ENCODE results near the gene MYL7. TPM values are rescaled to one million over a fixed set of nuclear protein-coding genes. Genes with fewer than 3 reads are reported as not detected.

The MYL7 gene
- polyA plus RNA-seq, 1 of the 3 experiments (the other 2 are of a cell fraction): not detected

- Histone ChIP-seq H3F3A (replicated peaks; ENCODE audit: insufficient read depth) (peaks cover 3% of the 10 kb centered on the region), H3K27ac (ENCODE audit: low read depth in 2 of 2, low read length in 1 of 2) (peak overlapping the region in 1 of 2 experiments; percentile 67; a peak in 2 of 4 replicates), H3K79me2 (ENCODE audit: insufficient read depth) (no peaks in the 10 kb centered on the region), H3K27me3 (ENCODE audit: insufficient read depth) (peaks cover 5% of the 10 kb centered on the region; the same call in 1 of the 2 replicates), H2AFZ (ENCODE audit: low read depth) (peak overlapping the region; percentile 39; the same call in 1 of the 2 replicates), H3K9me3 (no peaks in the 10 kb centered on the region), H3K36me3 (replicated peaks in 1 of 2; ENCODE audit: control insufficient read depth in 1 of 2, insufficient read depth in 2 of 2, low read length in 1 of 2) (no peaks in the 10 kb centered on the region), H3K4me3 (ENCODE audit: low read depth in 2 of 2, low read length in 1 of 2) (no peak overlapping the region), H4K20me1 (ENCODE audit: insufficient read depth) (no peaks in the 10 kb centered on the region), H3K9me2 (no peaks in the 10 kb centered on the region), H3K4me1 (ENCODE audit: control insufficient read depth in 1 of 2, insufficient read depth in 2 of 2, low read depth in 1 of 2, low read length in 1 of 2) (peaks cover 0 to 9% of the 10 kb centered on the region in 2 experiments; a peak in 3 of 4 replicates), H3K4me2 (peak overlapping the region; percentile 13; the same call in 1 of the 2 replicates), H3K9ac (no peak overlapping the region)
- 5% methylated on average over 1 of the region's 1 CpG for WGBS (ENCODE audit: low lambda C conversion rate)
- DNase-seq: no peak
- CTCF ChIA-PET: interaction anchor here (0.7 to 1.4 kb wide), 5 partner anchors 30 to 91 kb away, joined by 3 to 5 read pairs (median 4); partner anchors contain the start of gene POLD2
- POLR2A ChIA-PET: no interaction called here
- TF ChIP-seq TEAD4 (IDR thresholded peaks at IDR 0.05; ENCODE audit: borderline replicate concordance, insufficient read depth): peak; percentile 65
- no peak for TF ChIP-seq REST (IDR thresholded peaks at IDR 0.05; ENCODE audit: low read depth, low read length)
- no peak for TF ChIP-seq IRF3 (IDR thresholded peaks at IDR 0.05; ENCODE audit: low read depth, low read length)
- no peak for TF ChIP-seq ELF1 (IDR thresholded peaks at IDR 0.05)
- TF ChIP-seq SIN3A (IDR thresholded peaks at IDR 0.05; ENCODE audit: borderline replicate concordance, low read depth, low read length): peak; percentile 12; the same call in 1 of the 2 replicates
- TF ChIP-seq FOXJ3 (CRISPR knock-in tag; IDR thresholded peaks at IDR 0.05): no peak
- no peak for TF ChIP-seq EZH2phosphoT487 (IDR thresholded peaks at IDR 0.05; ENCODE audit: borderline replicate concordance, low read depth)
- TF ChIP-seq NRF1 (IDR thresholded peaks at IDR 0.05; ENCODE audit: low read depth, low read length): no peak
- TF ChIP-seq MAX (IDR thresholded peaks at IDR 0.05; ENCODE audit: low read depth): peak; percentile 93
- no peak for TF ChIP-seq SMC3 (IDR thresholded peaks at IDR 0.05; ENCODE audit: low read depth, low read length)
- TF ChIP-seq USF2 (IDR thresholded peaks at IDR 0.05; ENCODE audit: borderline replicate concordance, low read depth, low read length): no peak
- TF ChIP-seq FOXM1 (IDR thresholded peaks at IDR 0.05; ENCODE audit: low read depth): no peak
- no peak for TF ChIP-seq MEF2A (IDR thresholded peaks at IDR 0.05; ENCODE audit: borderline replicate concordance, low read depth)
- peak; percentile 78 for TF ChIP-seq TCF12 (IDR thresholded peaks at IDR 0.05)
- no peak for TF ChIP-seq CTCF (IDR thresholded peaks at IDR 0.05)
- peak; percentile 22 for TF ChIP-seq PBX3 (IDR thresholded peaks at IDR 0.05)
- TF ChIP-seq NFIC (IDR thresholded peaks at IDR 0.05; ENCODE audit: borderline replicate concordance): no peak
- no peak for TF ChIP-seq RFX5 (IDR thresholded peaks at IDR 0.05; ENCODE audit: low read length)
- no peak for TF ChIP-seq RXRA (IDR thresholded peaks at IDR 0.05; ENCODE audit: borderline replicate concordance, low read depth)
- no peak for TF ChIP-seq JUND (IDR thresholded peaks at IDR 0.05)
- no peak for TF ChIP-seq RAD21 (IDR thresholded peaks at IDR 0.05; ENCODE audit: low read length)
- no peak for TF ChIP-seq GABPA (IDR thresholded peaks at IDR 0.05; ENCODE audit: low read depth)
- no peak for TF ChIP-seq MXI1 (IDR thresholded peaks at IDR 0.05; ENCODE audit: low read depth, low read length)
- TF ChIP-seq EP300 (IDR thresholded peaks at IDR 0.05; ENCODE audit: borderline replicate concordance in 1 of 2, low read depth in 1 of 2, low read length in 1 of 2): peak in 1 of 2 experiments; percentile 18; a peak in 1 of 4 replicates
- no peak for TF ChIP-seq GATA2 (CRISPR knock-in tag; IDR thresholded peaks at IDR 0.05)
These were observed 22.5 kb upstream of the MYL7 start for GRCh38 chr7:44163591-44163990.
